SH-SY5Y (cell line): ENCODE results near the gene GGTLC1.

Source experiments
- GATA2 ChIP-seq: IDR thresholded peaks from 2 replicates; pipeline ENCODE4 v1.6.1; 2011; ENCODE audit warnings: mild to moderate bottlenecking, low read depth, low read length
- GATA3 ChIP-seq: IDR thresholded peaks from 2 replicates; pipeline ENCODE4 v1.6.1; 2011; ENCODE audit warnings: low read depth, mild to moderate bottlenecking, low read length, moderate library complexity

GRCh38 chr20:24011282-24011681 is 22.7 kb upstream of the GGTLC1 start:
- no peak for TF ChIP-seq GATA2
- no peak for TF ChIP-seq GATA3
